ENCODE measurements around the gene C1QTNF2. TPM values are rescaled to one million over a fixed set of nuclear protein-coding genes. Genes with fewer than 3 reads are reported as not detected.

The C1QTNF2 gene
- total and polyA plus RNA-seq, 2 of the 4 experiments (the other 2 are of a cell fraction): 0.72 to 1.2 TPM

GRCh38 chr5:160330212-160330611 lies 40.2 kb downstream of the C1QTNF2 start:
- Histone ChIP-seq H3K9me1 (ENCODE audit: insufficient read depth, low read length) (peaks cover 3% of the 10 kb centered on the region; the same call in 1 of the 2 replicates), H3K4me3 (ENCODE audit: insufficient read depth, low read depth, low read length) (no peak overlapping the region), H3K14ac (replicated peaks; ENCODE audit: low read depth, low read length) (no peak overlapping the region), H4K5ac (ENCODE audit: low read depth, low read length) (no peak overlapping the region), H4K91ac (ENCODE audit: insufficient read depth, low read depth, low read length) (no peak overlapping the region), H3K27me3 (ENCODE audit: control insufficient read depth, insufficient read depth, low read length) (peaks cover 18% of the 10 kb centered on the region), H2BK15ac (ENCODE audit: low read depth, low read length) (no peak overlapping the region), H3K36me3 (ENCODE audit: control insufficient read depth, insufficient read depth, low read length) (no peaks in the 10 kb centered on the region), H3K27ac (ENCODE audit: insufficient read depth, low read length) (no peak overlapping the region), H3K18ac (ENCODE audit: low read depth, low read length) (no peak overlapping the region), H4K20me1 (ENCODE audit: insufficient read depth, low read length) (no peaks in the 10 kb centered on the region), H2BK5ac (ENCODE audit: low read depth, low read length, poor library complexity, severe bottlenecking) (no peak overlapping the region), H4K8ac (ENCODE audit: low read depth in 2 of 2, low read length in 2 of 2) (no peak overlapping the region), H3K9me3 (ENCODE audit: control insufficient read depth, insufficient read depth, low read length) (no peaks in the 10 kb centered on the region), H3K4me2 (ENCODE audit: low read depth, low read length) (no peak overlapping the region), H2AK9ac (replicated peaks; ENCODE audit: low read depth, low read length, poor library complexity) (no peak overlapping the region), H3K79me1 (ENCODE audit: low read depth in 1 of 2, low read length in 2 of 2) (no peaks in the 10 kb centered on the region), H2BK20ac (ENCODE audit: low read depth, low read length) (no peak overlapping the region), H2AFZ (replicated peaks; ENCODE audit: low read length, poor library complexity) (no peak overlapping the region), H2AK5ac (ENCODE audit: low read depth, low read length) (no peak overlapping the region), H3K23ac (ENCODE audit: low read depth, low read length) (no peak overlapping the region), H3K56ac (ENCODE audit: extremely low read depth, insufficient read depth, low read length) (no peak overlapping the region), H2BK120ac (ENCODE audit: low read depth, low read length) (no peak overlapping the region), H3K9ac (ENCODE audit: low read depth, low read length) (no peak overlapping the region), H3K4me1 (ENCODE audit: control insufficient read depth, insufficient read depth, low read length) (peaks cover 4% of the 10 kb centered on the region), H3K4ac (ENCODE audit: low read depth, low read length) (no peak overlapping the region)
- WGBS, 2 experiments (ENCODE audit: extremely low coverage in 2 of 2, insufficient read length in 1 of 2): 83% methylated on average over 2 of the region's 4 CpGs; no CpG with 5 or more reads in 1 of the 2 experiments
- BruUV-seq (replicated peaks): no TSS peak
- in situ Hi-C loops (cut with MboI; ENCODE audit: low sequenced_read_pairs) (loop anchor here (25.0 kb wide), 1 partner anchor 893 kb away; no protein-coding TSS in a partner anchor), dilution Hi-C loops (cut with HindIII; ENCODE audit: low sequenced_read_pairs, unreplicated experiment) (no loop called here), intact Hi-C loops (cut with micrococcal nuclease) (no loop called here)
- ChIA-PET CTCF (interaction anchor here (1.5 kb wide), 1 partner anchor 13 kb away, joined by 4 read pairs; no protein-coding TSS in a partner anchor), POLR2A (ENCODE audit: unreplicated experiment) (no interaction called here)
- no peak for ATAC-seq (ENCODE audit: low read depth)
- DNase-seq: no peak
- TF ChIP-seq CHD1 (IDR thresholded peaks at IDR 0.05; ENCODE audit: low read depth, low read length): no peak
